GM21423 (cell line): ENCODE measurements around the gene RCC1.
A peak's percentile ranks its signal among the peaks of the same experiment; 100 is the strongest.
"Not testable (repeated sequence)": the region's sequence is repeated elsewhere in the genome, so short reads cannot be mapped to it uniquely, and the experiment has no call there.

Source experiments
- ATAC-seq: cut with Tn5 transposase; IDR thresholded peaks from one replicate; pipeline ENCODE4 v1.9.1; 2021; ENCODE audit warnings: mild to moderate bottlenecking, moderate library complexity; ENCODE audit not compliant: unreplicated experiment

RCC1 gene

GRCh38 chr1:28505406-28506187 lies at the start of gene RCC1:
Gene RCC1 (plus strand): TSS chr1:28506043. CDS start chr1:28529867, 23,824 bp downstream.
- ATAC-seq, result peak; percentile 87

GRCh38 chr1:28456078-28456477 lies 49.8 kb upstream of the RCC1 start:
- ATAC-seq, result no peak

GRCh38 chr1:28457678-28458077 lies 48.2 kb upstream of the RCC1 start:
- ATAC-seq, result no peak

GRCh38 chr1:28458237-28459228 lies 47.3 kb upstream of the RCC1 start:
- ATAC-seq, result no peak

- no peak for ATAC-seq
These were observed 39.5 kb upstream of the RCC1 start for GRCh38 chr1:28466226-28466778.

GRCh38 chr1:28470146-28470545 lies 35.7 kb upstream of the RCC1 start:
- no peak for ATAC-seq

GRCh38 chr1:28479497-28479896 lies 26.3 kb upstream of the RCC1 start:
- not testable (repeated sequence) for ATAC-seq

- no peak for ATAC-seq
These were observed 25.5 kb upstream of the RCC1 start for GRCh38 chr1:28480308-28480707.

- no peak for ATAC-seq
These were observed 23.7 kb upstream of the RCC1 start for GRCh38 chr1:28482138-28482537.

- ATAC-seq, result no peak
These were observed 23.1 kb upstream of the RCC1 start for GRCh38 chr1:28482702-28483101.

- ATAC-seq, result no peak
These were observed 11.1 kb upstream of the RCC1 start for GRCh38 chr1:28494737-28495136.

- ATAC-seq, result no peak
These were observed 6.3 kb upstream of the RCC1 start for GRCh38 chr1:28499553-28499952.

- ATAC-seq, result no peak
These were observed 3.9 kb upstream of the RCC1 start for GRCh38 chr1:28501925-28502324.

GRCh38 chr1:28503117-28503516 lies 2.7 kb upstream of the RCC1 start:
- no peak for ATAC-seq

- no peak for ATAC-seq
These were observed 1.0 kb downstream of the RCC1 start for GRCh38 chr1:28506907-28507246.

- no peak for ATAC-seq
These were observed 1.4 kb downstream of the RCC1 start for GRCh38 chr1:28507247-28507645.

- no peak for ATAC-seq
These were observed 2.0 kb downstream of the RCC1 start for GRCh38 chr1:28507646-28508434.

GRCh38 chr1:28508435-28508754 lies 2.6 kb downstream of the RCC1 start:
- ATAC-seq, result no peak

- no peak for ATAC-seq
These were observed 3.9 kb downstream of the RCC1 start for GRCh38 chr1:28509705-28510272.

GRCh38 chr1:28510273-28510969 lies 4.6 kb downstream of the RCC1 start:
- ATAC-seq, result no peak
